ENCODE measurements around the gene SNED1. TPM values are rescaled to one million over a fixed set of nuclear protein-coding genes. Genes with fewer than 3 reads are reported as not detected.

Gene SNED1
- total and polyA plus RNA-seq, 4 donors: 0.65 to 18.1 (median 2.8) TPM

GRCh38 chr2:241071677-241072111 is 73.3 kb downstream of the SNED1 start (continued):
- TF ChIP-seq JUND (IDR thresholded peaks at IDR 0.05) (no peak), RXRA (IDR thresholded peaks at IDR 0.05) (no peak), SP1 (IDR thresholded peaks at IDR 0.05) (no peak)

- Histone ChIP-seq H3K4me3 (ENCODE audit: low read depth in 1 of 3, low read length in 3 of 3) (no peak overlapping the region), H3K27ac (ENCODE audit: low read depth in 1 of 2, low read length in 2 of 2) (no peak overlapping the region), H3K4me1 (ENCODE audit: control insufficient read depth in 4 of 4, insufficient read depth in 4 of 4, low read length in 3 of 4) (no peaks in the 10 kb centered on the region), H3K9ac (ENCODE audit: low read depth in 1 of 2, low read length in 2 of 2) (no peak overlapping the region), H3K9me3 (ENCODE audit: control insufficient read depth in 4 of 4, low read length in 3 of 4) (no peaks in the 10 kb centered on the region), H3K27me3 (ENCODE audit: control insufficient read depth in 4 of 4, insufficient read depth in 4 of 4, low read length in 3 of 4) (no peaks in the 10 kb centered on the region), H3K36me3 (ENCODE audit: control insufficient read depth in 4 of 4, insufficient read depth in 3 of 4, low read depth in 1 of 4, low read length in 3 of 4) (peaks cover 12 to 78% (median 29%) of the 10 kb centered on the region in 4 donors)
- TF ChIP-seq MAX (IDR thresholded peaks at IDR 0.05) (no peak), NR2F2 (IDR thresholded peaks at IDR 0.05) (no peak), ZBTB33 (IDR thresholded peaks at IDR 0.05) (no peak), EGR1 (IDR thresholded peaks at IDR 0.05; ENCODE audit: low read depth in 2 of 2) (no peak), TAF1 (conservative IDR thresholded peaks at IDR 0.05) (no peak), SP1 (IDR thresholded peaks at IDR 0.05) (no peak), HNF4A (conservative IDR thresholded peaks at IDR 0.05) (no peak), FOXA2 (IDR thresholded peaks at IDR 0.05) (no peak)
- 92% methylated on average over 9 of the region's 9 CpGs for WGBS
- DNase-seq (ENCODE audit: low spot score): no peak
These were observed 73.7 kb downstream of the SNED1 start for GRCh38 chr2:241072151-241072550.

DNA sequence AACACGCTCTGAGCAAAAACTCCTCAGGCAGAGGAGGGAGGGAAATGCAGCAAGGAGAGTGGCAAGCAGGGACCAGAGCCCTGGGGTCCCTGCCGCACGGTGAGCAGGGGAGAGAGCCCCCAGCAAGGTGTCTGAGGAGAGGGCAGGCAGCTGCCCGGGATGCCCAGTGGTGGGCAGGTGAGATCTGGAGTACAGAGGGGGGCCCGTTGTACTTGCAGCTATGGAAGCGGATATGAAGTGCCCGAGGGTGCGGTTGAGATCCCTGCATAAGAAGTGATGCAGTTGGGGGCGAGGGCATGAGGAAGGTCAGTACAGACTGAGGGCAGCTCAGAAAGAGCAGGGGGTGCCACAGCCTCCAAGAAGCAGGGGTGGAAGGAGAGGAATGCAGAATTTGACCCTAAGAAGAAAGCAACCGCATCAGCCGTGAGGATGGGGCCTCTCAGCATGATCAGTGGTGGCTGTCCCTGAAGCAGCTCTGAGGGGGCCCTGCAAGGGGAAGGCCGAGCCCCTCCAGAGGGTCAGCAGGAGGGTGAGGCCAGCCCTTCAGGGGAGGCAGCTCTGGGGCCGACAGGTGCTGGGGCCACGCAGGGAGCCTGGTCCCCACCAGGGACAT is 74.2 kb downstream of the SNED1 start:
- no peak overlapping the region for H3K9ac ChIP-seq (ENCODE audit: low read depth in 1 of 2, low read length in 2 of 2)
- no peaks in the 10 kb centered on the region for H3K4me1 ChIP-seq (ENCODE audit: control insufficient read depth in 4 of 4, insufficient read depth in 4 of 4, low read length in 3 of 4)
- no peak overlapping the region for H3K4me3 ChIP-seq (ENCODE audit: low read depth in 1 of 3, low read length in 3 of 3)
- no peak overlapping the region for H3K27ac ChIP-seq (ENCODE audit: low read depth in 1 of 2, low read length in 2 of 2)
- DNase-seq (ENCODE audit: low spot score): no peak
- TF ChIP-seq FOXA2 (IDR thresholded peaks at IDR 0.05) (no peak), TAF1 (conservative IDR thresholded peaks at IDR 0.05) (no peak), JUND (IDR thresholded peaks at IDR 0.05) (no peak), SP1 (IDR thresholded peaks at IDR 0.05) (no peak), NR2F2 (IDR thresholded peaks at IDR 0.05) (no peak), FOXA1 (IDR thresholded peaks at IDR 0.05) (no peak), RXRA (IDR thresholded peaks at IDR 0.05) (no peak), HNF4A (conservative IDR thresholded peaks at IDR 0.05) (no peak), MAX (IDR thresholded peaks at IDR 0.05) (no peak), EGR1 (IDR thresholded peaks at IDR 0.05; ENCODE audit: low read depth in 2 of 2) (no peak), YY1 (IDR thresholded peaks at IDR 0.05) (no peak)
- TF ChIP-seq, protein P1, sequence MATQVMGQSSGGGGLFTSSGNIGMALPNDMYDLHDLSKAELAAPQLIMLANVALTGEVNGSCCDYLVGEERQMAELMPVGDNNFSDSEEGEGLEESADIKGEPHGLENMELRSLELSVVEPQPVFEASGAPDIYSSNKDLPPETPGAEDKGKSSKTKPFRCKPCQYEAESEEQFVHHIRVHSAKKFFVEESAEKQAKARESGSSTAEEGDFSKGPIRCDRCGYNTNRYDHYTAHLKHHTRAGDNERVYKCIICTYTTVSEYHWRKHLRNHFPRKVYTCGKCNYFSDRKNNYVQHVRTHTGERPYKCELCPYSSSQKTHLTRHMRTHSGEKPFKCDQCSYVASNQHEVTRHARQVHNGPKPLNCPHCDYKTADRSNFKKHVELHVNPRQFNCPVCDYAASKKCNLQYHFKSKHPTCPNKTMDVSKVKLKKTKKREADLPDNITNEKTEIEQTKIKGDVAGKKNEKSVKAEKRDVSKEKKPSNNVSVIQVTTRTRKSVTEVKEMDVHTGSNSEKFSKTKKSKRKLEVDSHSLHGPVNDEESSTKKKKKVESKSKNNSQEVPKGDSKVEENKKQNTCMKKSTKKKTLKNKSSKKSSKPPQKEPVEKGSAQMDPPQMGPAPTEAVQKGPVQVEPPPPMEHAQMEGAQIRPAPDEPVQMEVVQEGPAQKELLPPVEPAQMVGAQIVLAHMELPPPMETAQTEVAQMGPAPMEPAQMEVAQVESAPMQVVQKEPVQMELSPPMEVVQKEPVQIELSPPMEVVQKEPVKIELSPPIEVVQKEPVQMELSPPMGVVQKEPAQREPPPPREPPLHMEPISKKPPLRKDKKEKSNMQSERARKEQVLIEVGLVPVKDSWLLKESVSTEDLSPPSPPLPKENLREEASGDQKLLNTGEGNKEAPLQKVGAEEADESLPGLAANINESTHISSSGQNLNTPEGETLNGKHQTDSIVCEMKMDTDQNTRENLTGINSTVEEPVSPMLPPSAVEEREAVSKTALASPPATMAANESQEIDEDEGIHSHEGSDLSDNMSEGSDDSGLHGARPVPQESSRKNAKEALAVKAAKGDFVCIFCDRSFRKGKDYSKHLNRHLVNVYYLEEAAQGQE (IDR thresholded peaks at IDR 0.05): no peak
- TF ChIP-seq, protein P2, sequence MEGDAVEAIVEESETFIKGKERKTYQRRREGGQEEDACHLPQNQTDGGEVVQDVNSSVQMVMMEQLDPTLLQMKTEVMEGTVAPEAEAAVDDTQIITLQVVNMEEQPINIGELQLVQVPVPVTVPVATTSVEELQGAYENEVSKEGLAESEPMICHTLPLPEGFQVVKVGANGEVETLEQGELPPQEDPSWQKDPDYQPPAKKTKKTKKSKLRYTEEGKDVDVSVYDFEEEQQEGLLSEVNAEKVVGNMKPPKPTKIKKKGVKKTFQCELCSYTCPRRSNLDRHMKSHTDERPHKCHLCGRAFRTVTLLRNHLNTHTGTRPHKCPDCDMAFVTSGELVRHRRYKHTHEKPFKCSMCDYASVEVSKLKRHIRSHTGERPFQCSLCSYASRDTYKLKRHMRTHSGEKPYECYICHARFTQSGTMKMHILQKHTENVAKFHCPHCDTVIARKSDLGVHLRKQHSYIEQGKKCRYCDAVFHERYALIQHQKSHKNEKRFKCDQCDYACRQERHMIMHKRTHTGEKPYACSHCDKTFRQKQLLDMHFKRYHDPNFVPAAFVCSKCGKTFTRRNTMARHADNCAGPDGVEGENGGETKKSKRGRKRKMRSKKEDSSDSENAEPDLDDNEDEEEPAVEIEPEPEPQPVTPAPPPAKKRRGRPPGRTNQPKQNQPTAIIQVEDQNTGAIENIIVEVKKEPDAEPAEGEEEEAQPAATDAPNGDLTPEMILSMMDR (IDR thresholded peaks at IDR 0.05; ENCODE audit: low read depth, low read length, missing input control): no peak
- H3K27me3 ChIP-seq (ENCODE audit: control insufficient read depth in 4 of 4, insufficient read depth in 4 of 4, low read length in 3 of 4): no peaks in the 10 kb centered on the region
- H3K36me3 ChIP-seq (ENCODE audit: control insufficient read depth in 4 of 4, insufficient read depth in 3 of 4, low read depth in 1 of 4, low read length in 3 of 4): peaks cover 12 to 73% (median 27%) of the 10 kb centered on the region in 4 donors
- no peaks in the 10 kb centered on the region for H3K9me3 ChIP-seq (ENCODE audit: control insufficient read depth in 4 of 4, low read length in 3 of 4)
- WGBS: 92% methylated on average over 14 of the region's 14 CpGs
